HG02938 (cell line): ENCODE data around the gene DCAF7.

Source experiments
- ATAC-seq: cut with Tn5 transposase; IDR thresholded peaks from one replicate; pipeline ENCODE4 v1.9.1; 2021; ENCODE audit warnings: mild to moderate bottlenecking, moderate library complexity; ENCODE audit not compliant: unreplicated experiment

Gene DCAF7

GRCh38 chr17:63623786-63624530, 73.7 kb downstream of the DCAF7 start:
- no peak for ATAC-seq

GRCh38 chr17:63624531-63624880, 74.2 kb downstream of the DCAF7 start:
- ATAC-seq: no peak

GRCh38 chr17:63626551-63627180, 76.4 kb downstream of the DCAF7 start:
- no peak for ATAC-seq

GRCh38 chr17:63629627-63630026, 79.3 kb downstream of the DCAF7 start:
- ATAC-seq: no peak

DNA sequence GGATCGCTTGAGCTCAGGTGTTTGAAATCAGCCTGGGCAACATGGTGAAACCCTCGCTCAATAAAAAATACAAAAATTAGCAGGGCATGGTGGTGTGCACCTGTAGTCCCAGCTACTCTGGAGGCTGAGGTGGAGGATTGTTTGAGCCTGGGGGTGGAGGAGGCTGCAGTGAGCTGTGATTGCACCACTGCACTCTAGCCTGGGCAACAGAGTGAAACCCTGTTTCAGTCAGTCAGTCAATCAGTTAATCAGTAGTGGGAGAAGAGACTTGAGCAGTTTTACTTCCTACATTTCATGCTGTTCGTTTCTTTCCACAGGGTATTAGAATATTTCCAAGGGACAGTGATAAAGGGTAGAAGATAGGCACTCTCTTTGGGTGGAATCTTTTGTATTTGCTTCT, 80.8 kb downstream of the DCAF7 start:
- no peak for ATAC-seq

GRCh38 chr17:63631626-63632025, 81.3 kb downstream of the DCAF7 start:
- no peak for ATAC-seq

GRCh38 chr17:63633742-63634141, 83.5 kb downstream of the DCAF7 start:
- no peak for ATAC-seq

GRCh38 chr17:63634163-63634562, 83.9 kb downstream of the DCAF7 start:
- no peak for ATAC-seq

GRCh38 chr17:63634816-63635215, 84.5 kb downstream of the DCAF7 start:
- no peak for ATAC-seq

DNA sequence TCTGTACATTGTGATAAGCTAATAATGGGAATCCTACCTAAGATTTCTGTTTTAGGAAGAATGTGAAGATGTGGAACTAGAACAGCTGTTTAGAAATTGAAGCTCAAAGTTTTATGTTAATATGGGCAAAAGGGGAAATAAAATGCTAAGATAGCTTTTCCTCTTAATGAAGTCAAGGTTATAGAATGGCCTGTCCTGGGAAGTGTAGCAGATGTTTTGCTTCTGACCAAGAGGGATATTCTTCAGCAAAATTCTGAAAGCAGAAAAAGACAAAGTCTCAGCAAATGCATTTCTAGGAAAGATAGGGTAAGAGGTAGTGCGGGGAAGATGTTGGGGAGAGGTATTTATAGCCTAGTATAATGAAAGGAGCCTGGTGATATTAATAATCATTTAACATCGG, 85.0 kb downstream of the DCAF7 start:
- no peak for ATAC-seq

GRCh38 chr17:63635787-63636186, 85.5 kb downstream of the DCAF7 start:
- no peak for ATAC-seq

GRCh38 chr17:63639125-63639524, 88.8 kb downstream of the DCAF7 start:
- no peak for ATAC-seq

GRCh38 chr17:63640038-63640437, 89.8 kb downstream of the DCAF7 start:
- ATAC-seq: no peak

GRCh38 chr17:63641692-63642448, 91.6 kb downstream of the DCAF7 start:
- ATAC-seq: no peak
